Upper lobe of left lung (tissue), 6 donors: ENCODE results near the gene TBC1D5. TPM values are rescaled to one million over a fixed set of nuclear protein-coding genes. Genes with fewer than 3 reads are reported as not detected.

Experiments used
- ATAC-seq, 2 donors: fragments of 200-7000 bp; cut with Tn5 transposase; one replicate each; pipeline ENCODE4 v1.9.1; 2022; ENCODE audit warnings: mild to moderate bottlenecking in 2 of 2, moderate library complexity in 2 of 2; ENCODE audit not compliant: low FRiP score in 2 of 2
- DNase-seq, 2 donors: peaks; one replicate each; pipeline ENCODE4 v3.0.0-alpha.2; 2019 to 2020
- H3K27ac ChIP-seq, 4 donors: fragments of 200-600 bp; sonication (generic); one replicate each; pipeline ENCODE4 v1.5.1; 2016 to 2019
- H3K27me3 ChIP-seq, 4 donors: fragments of 200-600 bp; sonication (generic); one replicate each; pipeline ENCODE4 v1.5.1; 2017 to 2019
- H3K36me3 ChIP-seq, 4 donors: fragments of 200-600 bp; sonication (generic); one replicate each; pipeline ENCODE4 v1.5.1; 2016 to 2019
- H3K4me1 ChIP-seq, 4 donors: fragments of 200-600 bp; sonication (generic); one replicate each; pipeline ENCODE4 v1.5.1; 2018 to 2019
- H3K4me3 ChIP-seq, 4 donors: fragments of 200-600 bp; sonication (generic); one replicate each; pipeline ENCODE4 v1.5.1; 2017 to 2019; ENCODE audit warnings: mild to moderate bottlenecking in 2 of 4, moderate library complexity in 1 of 4
- H3K9me3 ChIP-seq, 4 donors: fragments of 200-600 bp; sonication (generic); one replicate each; pipeline ENCODE4 v1.5.1; 2018 to 2019
- CTCF ChIP-seq, 6 experiments: fragments of 450-650 bp in 4 of 6; fragments of 200-600 bp in 2 of 6; sonication (generic) in 2 of 6; IDR thresholded peaks; one replicate each; pipeline ENCODE4 v1.5.1; 2016 to 2019; ENCODE audit warnings: antibody characterized with exemption in 6 of 6
- EP300 ChIP-seq, 4 donors: sonication (generic); formaldehyde crosslinking; IDR thresholded peaks; one replicate each; pipeline ENCODE4 v1.5.1; 2017; ENCODE audit warnings: antibody characterized with exemption in 4 of 4, control low read depth in 2 of 4
- POLR2A ChIP-seq, 4 donors: fragments of 450-650 bp; IDR thresholded peaks; one replicate each; pipeline ENCODE4 v1.5.1; 2016 to 2017; ENCODE audit warnings: antibody characterized with exemption in 4 of 4, mild to moderate bottlenecking in 2 of 4
- POLR2AphosphoS5 ChIP-seq, 2 donors: sonication (generic); formaldehyde crosslinking; IDR thresholded peaks; one replicate each; pipeline ENCODE4 v1.5.1; 2017; ENCODE audit warnings: antibody characterized with exemption in 2 of 2
- WGBS, 2 donors: methylation state at CpG; one replicate each; pipeline ENCODE4 v1.1.5; 2017 to 2018; 5-methylcytosine and 5-hydroxymethylcytosine counted together
- total RNA-seq, 6 donors: library from RNA; depleted of rRNA in 4 of 6; stranded (reverse); fragments of >200 nt in 4 of 6; gene quantifications; one replicate each; pipeline versions ENCODE4 v1.1.0 to v1.2.1, GENCODE V29; 2016 to 2021
- donor health status: DM: no; HTN: no; CAD: no; lungs with moderate emphysema.
- donor health status: DM: no; HTN: yes; CAD: no; lungs with severe emphysema.

The TBC1D5 gene
- total RNA-seq, 6 donors from 2014 or later, result 53.0 to 135 (median 63.3) TPM

DNA sequence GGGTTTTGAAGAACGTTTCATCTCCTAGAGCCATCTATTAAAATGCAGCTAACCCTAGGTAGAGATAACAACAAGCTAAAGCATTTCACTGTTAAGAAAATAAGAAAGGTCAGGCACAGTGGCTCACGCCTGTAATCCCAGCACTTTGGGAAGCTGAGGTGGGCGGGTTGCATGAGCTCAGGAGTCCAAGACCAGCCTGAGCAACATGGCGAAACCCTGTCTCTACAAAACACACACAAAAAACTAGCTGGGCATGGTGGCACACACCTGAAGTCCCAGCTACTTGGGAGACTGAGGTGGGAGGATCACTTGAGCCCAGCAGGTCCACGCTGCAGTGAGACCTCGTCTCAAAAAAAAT lies 5.4 kb upstream of the TBC1D5 start:
- no peak for ATAC-seq
- Histone ChIP-seq H3K4me3 (no peak overlapping the region), H3K27me3 (no peaks in the 10 kb centered on the region), H3K36me3 (no peaks in the 10 kb centered on the region), H3K4me1 (peaks cover 7 to 10% (median 8%) of the 10 kb centered on the region in 4 donors), H3K27ac (no peak overlapping the region), H3K9me3 (no peaks in the 10 kb centered on the region)
- TF ChIP-seq POLR2AphosphoS5 (IDR thresholded peaks at IDR 0.05), result no peak
- no peak for TF ChIP-seq CTCF (IDR thresholded peaks at IDR 0.05)
- no peak for TF ChIP-seq EP300 (IDR thresholded peaks at IDR 0.05)
- TF ChIP-seq POLR2A (IDR thresholded peaks at IDR 0.05), result no peak
- WGBS, 2 donors, result 72 to 74% methylated on average over 6 of the region's 6 CpGs
- no peak for DNase-seq

- WGBS, 2 donors, result 85 to 100% methylated on average over 6 of the region's 6 CpGs
- ATAC-seq, result no peak
- no peak overlapping the region for H3K4me3 ChIP-seq
- no peaks in the 10 kb centered on the region for H3K27me3 ChIP-seq
- H3K4me1 ChIP-seq, result peaks cover 7 to 10% (median 8%) of the 10 kb centered on the region in 4 donors
- no peak overlapping the region for H3K27ac ChIP-seq
- no peaks in the 10 kb centered on the region for H3K36me3 ChIP-seq
- TF ChIP-seq EP300 (IDR thresholded peaks at IDR 0.05) (no peak), POLR2AphosphoS5 (IDR thresholded peaks at IDR 0.05) (no peak), CTCF (IDR thresholded peaks at IDR 0.05) (no peak), POLR2A (IDR thresholded peaks at IDR 0.05) (no peak)
- DNase-seq, result no peak
- H3K9me3 ChIP-seq, result no peaks in the 10 kb centered on the region
Observed at GRCh38 chr3:17747174-17747889, 4.9 kb upstream of the TBC1D5 start.

- H3K27me3 ChIP-seq, result no peaks in the 10 kb centered on the region
- 43 to 47% methylated on average over 2 of the region's 2 CpGs for WGBS, 2 donors
- ATAC-seq (no peak), DNase-seq (no peak)
- no peak overlapping the region for H3K4me3 ChIP-seq
- no peaks in the 10 kb centered on the region for H3K9me3 ChIP-seq
- H3K27ac ChIP-seq, result no peak overlapping the region
- H3K36me3 ChIP-seq, result no peaks in the 10 kb centered on the region
- TF ChIP-seq CTCF (IDR thresholded peaks at IDR 0.05) (no peak), POLR2A (IDR thresholded peaks at IDR 0.05) (no peak), POLR2AphosphoS5 (IDR thresholded peaks at IDR 0.05) (no peak), EP300 (IDR thresholded peaks at IDR 0.05) (no peak)
- H3K4me1 ChIP-seq, result peaks cover 11 to 16% (median 12%) of the 10 kb centered on the region in 4 donors
Observed at GRCh38 chr3:17745894-17746293, 3.5 kb upstream of the TBC1D5 start.

GRCh38 chr3:17745301-17745700 lies 2.9 kb upstream of the TBC1D5 start:
- no peaks in the 10 kb centered on the region for H3K9me3 ChIP-seq
- H3K4me3 ChIP-seq, result no peak overlapping the region
- no peaks in the 10 kb centered on the region for H3K27me3 ChIP-seq
- peak in 1 of 2 donors; percentile 36 for DNase-seq
- TF ChIP-seq CTCF (IDR thresholded peaks at IDR 0.05) (no peak), EP300 (IDR thresholded peaks at IDR 0.05) (no peak), POLR2A (IDR thresholded peaks at IDR 0.05) (no peak), POLR2AphosphoS5 (IDR thresholded peaks at IDR 0.05) (no peak)
- no peaks in the 10 kb centered on the region for H3K36me3 ChIP-seq
- no peak overlapping the region for H3K27ac ChIP-seq
- peaks cover 17 to 22% (median 18%) of the 10 kb centered on the region in 4 donors for H3K4me1 ChIP-seq
- ATAC-seq, result no peak
- 60 to 68% methylated on average over 2 of the region's 2 CpGs for WGBS, 2 donors

- ATAC-seq (no peak), DNase-seq (no peak)
- peaks cover 14 to 28% (median 19%) of the 10 kb centered on the region in 4 donors for H3K4me1 ChIP-seq
- H3K4me3 ChIP-seq, result no peak overlapping the region
- WGBS, 2 donors, result 78 to 91% methylated on average over 3 of the region's 3 CpGs
- H3K36me3 ChIP-seq, result no peaks in the 10 kb centered on the region
- H3K27me3 ChIP-seq, result no peaks in the 10 kb centered on the region
- TF ChIP-seq EP300 (IDR thresholded peaks at IDR 0.05) (no peak), CTCF (IDR thresholded peaks at IDR 0.05) (no peak), POLR2A (IDR thresholded peaks at IDR 0.05) (no peak), POLR2AphosphoS5 (IDR thresholded peaks at IDR 0.05) (no peak)
- no peak overlapping the region for H3K27ac ChIP-seq
- H3K9me3 ChIP-seq, result no peaks in the 10 kb centered on the region
Observed at GRCh38 chr3:17744693-17745092, 2.3 kb upstream of the TBC1D5 start.
